DMS53 treated with DMSO at 0.1 percent for 48 hours (cell line): ENCODE measurements around the gene DNAJB9.
"Not testable (repeated sequence)": the region's sequence is repeated elsewhere in the genome, so short reads cannot be mapped to it uniquely, and the experiment has no call there.

ENCODE experiments used
- DNase-seq: peaks from one replicate; lab custom pipeline; 2025; ENCODE audit not compliant: unreplicated experiment; lab: John Stamatoyannopoulos, UW

The DNAJB9 gene

DNA sequence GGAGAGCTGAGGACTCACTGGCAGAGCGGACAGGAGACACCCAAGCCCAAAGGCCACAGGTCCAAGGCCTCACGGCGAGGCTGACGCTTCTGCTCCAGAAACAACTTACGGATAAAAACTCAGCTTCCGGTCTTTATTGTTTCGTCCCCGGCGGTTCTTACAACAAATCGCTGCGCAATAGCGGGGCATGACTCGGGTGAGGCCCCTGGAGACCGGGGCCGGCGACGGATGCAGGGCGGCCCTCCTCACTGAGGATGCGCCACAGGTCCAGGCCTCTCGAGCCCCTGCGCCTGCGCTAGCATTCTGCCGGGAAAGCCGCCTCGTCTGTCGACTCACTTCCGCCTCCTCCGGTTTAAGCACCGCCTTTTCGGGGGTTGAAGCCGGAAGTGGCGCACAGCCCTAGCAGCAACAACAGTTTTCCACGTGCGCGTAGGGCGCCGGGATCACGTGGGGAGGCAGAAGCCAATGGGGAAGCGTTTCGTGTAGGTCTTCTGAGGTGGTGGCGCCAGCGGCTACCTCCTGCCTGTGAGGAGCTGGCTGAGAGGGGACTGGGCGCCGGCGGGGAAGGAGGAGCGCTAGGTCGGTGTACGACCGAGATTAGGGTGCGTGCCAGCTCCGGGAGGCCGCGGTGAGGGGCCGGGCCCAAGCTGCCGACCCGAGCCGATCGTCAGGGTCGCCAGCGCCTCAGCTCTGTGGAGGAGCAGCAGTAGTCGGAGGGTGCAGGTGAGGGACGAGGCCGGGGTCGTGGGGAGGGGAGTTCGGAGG lies at the start of gene DNAJB9, which contains the start of gene THAP5:
Gene DNAJB9, plus strand, starts transcription at position 494 of the 765 bp plus-strand sequence. CDS start 1,853 bp downstream, outside the sequence.
Gene THAP5, minus strand, starts transcription at position 326 of the 765 bp plus-strand sequence. Its CDS starts 137 bp downstream, at position 189.
- DNase-seq: peak; percentile 99

GRCh38 chr7:108522780-108523179 lies 46.9 kb upstream of the DNAJB9 start:
- DNase-seq: no peak

GRCh38 chr7:108525327-108525984 lies 44.2 kb upstream of the DNAJB9 start:
- DNase-seq: peak; percentile 84

- DNase-seq: peak; percentile 98
Observed at GRCh38 chr7:108525985-108526767, 43.5 kb upstream of the DNAJB9 start, which contains the start of gene PNPLA8. Gene PNPLA8 (minus strand): TSS chr7:108526135. CDS start chr7:108515491, 10,644 bp downstream.

GRCh38 chr7:108526768-108527017 lies 43.0 kb upstream of the DNAJB9 start:
- no peak for DNase-seq

- DNase-seq: no peak
Observed at GRCh38 chr7:108528183-108528712, 41.4 kb upstream of the DNAJB9 start.

DNA sequence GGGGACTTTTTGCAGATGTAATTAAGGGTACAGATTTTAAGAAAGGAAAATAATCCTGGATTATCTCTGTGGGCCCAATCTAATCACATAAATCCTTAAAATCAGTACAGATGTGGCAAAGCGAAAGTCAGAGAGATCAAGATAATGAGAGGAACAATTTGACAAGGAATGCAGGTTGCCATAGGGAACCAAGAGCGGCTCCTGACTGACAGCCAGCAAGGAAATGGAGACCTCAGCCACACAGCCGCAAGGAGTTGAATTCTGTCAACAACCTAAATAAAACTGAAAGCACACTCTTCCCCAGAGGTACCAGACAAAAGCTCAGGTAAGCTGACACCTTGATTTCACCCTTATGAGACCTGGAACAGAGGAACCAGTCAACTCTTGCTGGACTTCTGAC lies 40.3 kb upstream of the DNAJB9 start:
- no peak for DNase-seq

DNA sequence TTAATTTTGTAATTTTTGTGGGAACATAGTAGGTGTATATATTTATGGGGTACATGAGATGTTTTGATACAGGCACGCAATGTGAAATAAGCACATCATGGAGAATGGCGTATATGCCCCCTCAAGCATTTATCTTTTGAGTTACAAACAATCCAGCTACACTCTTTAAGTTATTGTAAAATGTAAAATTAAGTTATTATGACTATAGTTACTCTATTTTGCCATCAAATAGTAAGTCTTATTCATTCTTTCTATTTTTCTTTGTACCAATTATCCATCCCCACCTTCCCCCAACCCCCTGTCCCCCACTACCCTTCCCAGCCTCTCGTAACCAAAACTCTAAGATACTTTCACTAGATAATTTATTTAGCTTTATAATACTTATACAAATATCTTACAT lies 36.0 kb upstream of the DNAJB9 start:
- no peak for DNase-seq

DNA sequence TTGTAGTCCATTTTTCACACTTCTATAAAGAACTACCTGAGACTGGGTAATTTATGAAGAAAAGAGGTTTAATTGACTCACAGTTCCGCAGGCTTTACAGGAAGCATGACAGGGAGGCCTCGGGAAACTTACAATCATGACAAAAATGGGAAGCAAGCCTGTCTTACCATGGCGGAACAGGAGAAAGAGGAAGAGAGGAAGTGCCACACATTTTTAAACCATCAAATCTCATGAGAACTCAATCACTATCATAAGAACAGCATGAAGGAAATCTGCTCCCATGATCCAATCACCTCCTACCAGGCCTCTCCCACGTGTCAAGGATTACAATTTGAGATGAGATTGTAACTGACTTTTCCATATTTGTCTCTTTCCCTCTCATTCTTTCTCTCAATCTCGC lies 34.4 kb upstream of the DNAJB9 start:
- DNase-seq: no peak

GRCh38 chr7:108535744-108536143 lies 33.9 kb upstream of the DNAJB9 start:
- no peak for DNase-seq

DNA sequence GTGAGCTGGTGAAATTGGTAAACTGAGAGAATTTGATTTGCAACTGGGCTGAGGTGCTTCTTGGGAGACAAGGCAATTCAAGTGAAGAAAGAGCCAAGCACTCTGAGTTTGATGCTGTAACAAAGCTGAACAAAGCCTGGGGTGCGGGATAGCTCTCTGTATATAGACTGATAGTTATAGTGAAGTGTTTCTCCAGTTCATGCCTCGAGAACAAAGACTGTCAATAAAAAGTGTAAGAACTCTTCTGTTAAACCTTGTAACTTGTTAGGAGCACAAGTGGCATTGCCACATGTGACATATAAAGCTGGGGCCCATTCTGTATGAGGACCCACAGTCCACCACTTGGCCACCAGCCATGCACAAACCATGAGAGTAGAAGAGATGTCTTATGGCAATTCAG lies 32.4 kb upstream of the DNAJB9 start:
- DNase-seq: no peak

DNA sequence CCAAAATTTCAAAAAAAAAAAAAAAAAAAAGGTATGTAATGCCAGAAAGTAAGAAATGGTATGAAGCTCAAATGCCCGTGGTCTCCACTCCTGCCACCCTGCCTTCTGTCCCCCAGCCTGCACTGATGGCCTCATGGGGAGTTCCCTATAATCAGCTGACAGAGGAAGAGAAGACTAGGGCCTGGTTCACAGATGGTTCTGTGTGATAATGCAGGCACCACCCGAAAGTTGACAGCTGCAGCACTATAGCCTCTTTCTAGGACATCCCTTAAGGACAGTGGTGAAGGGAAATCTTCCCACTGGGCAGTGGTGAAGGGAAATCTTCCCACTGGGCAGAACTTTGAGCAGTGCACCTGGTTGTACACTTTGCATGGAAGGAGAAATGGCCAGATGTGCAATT lies 31.4 kb upstream of the DNAJB9 start:
- DNase-seq: not testable (repeated sequence)

- not testable (repeated sequence) for DNase-seq
Observed at GRCh38 chr7:108538685-108539084, 31.0 kb upstream of the DNAJB9 start.

- DNase-seq: no peak
Observed at GRCh38 chr7:108541478-108541877, 28.2 kb upstream of the DNAJB9 start.

DNA sequence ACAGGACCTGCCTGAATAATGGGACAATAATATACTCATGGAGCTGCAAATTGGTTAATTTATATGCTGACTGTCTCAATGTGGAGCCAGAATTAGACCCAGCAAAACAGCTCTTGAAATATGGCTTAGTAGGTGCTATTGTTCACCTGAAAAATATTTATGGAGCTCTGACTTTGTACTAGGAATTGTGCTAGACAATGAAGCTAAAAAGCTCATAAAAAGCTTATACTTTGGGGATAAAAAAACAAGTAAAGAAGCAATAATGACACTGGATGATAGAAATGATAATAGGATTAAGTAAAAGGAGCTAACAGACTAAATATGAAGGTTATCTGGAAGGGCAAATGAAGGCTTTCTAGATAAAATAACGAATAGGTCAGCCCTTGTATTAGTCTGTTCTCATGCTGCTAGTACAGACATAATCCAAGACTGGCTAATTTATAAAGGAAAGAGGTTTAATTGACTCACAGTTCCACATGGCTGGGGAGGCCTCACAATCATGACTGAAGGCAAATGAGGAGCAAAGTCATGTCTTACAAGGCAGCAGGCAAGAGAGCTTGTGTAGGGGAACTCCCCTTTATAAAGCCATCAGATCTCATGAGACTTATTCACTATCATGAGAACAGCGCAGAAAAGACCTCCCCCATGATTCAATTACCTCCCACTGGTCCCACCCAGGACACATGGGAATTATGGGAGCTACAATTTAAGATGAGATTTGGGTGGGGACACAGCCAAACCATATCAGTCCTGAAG lies 21.4 kb upstream of the DNAJB9 start:
- DNase-seq: not testable (repeated sequence)

GRCh38 chr7:108556665-108557064 lies 13.0 kb upstream of the DNAJB9 start:
- DNase-seq: not testable (repeated sequence)

- DNase-seq: no peak
Observed at GRCh38 chr7:108557191-108557590, 12.5 kb upstream of the DNAJB9 start.

GRCh38 chr7:108557617-108558016 lies 12.1 kb upstream of the DNAJB9 start:
- no peak for DNase-seq

GRCh38 chr7:108559253-108559652 lies 10.4 kb upstream of the DNAJB9 start:
- DNase-seq: no peak

DNA sequence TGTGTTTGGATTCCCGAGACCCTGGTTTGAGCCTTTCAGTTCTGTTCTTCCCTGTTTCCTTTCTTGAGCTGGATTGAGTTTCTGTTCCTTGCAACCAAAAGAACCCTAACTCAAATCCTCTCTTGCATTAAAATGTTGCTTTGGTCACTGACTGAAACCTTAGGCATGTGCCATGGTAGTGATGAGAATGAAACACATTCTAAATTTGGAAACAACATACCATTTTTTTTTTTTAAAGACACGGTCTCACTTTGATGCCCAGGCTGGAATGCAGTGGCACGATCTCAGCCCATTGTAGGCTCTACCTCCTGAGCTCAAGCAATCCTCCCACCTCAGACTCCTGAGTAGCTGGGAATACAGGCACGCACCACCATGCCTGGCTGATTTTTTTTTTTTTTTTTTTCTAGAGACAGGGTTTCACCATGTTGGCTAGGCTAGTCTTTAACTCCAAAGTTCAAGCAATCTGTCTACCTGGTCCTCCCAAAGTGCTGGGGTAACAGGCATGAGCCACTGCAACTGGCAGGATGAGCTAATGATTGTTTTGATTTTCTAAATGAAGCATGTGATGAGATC lies 8.5 kb upstream of the DNAJB9 start:
- no peak for DNase-seq
